GM19468 (cell line): Measurements from ENCODE around the gene WDR6.
"Not testable (repeated sequence)": the region's sequence is repeated elsewhere in the genome, so short reads cannot be mapped to it uniquely, and the experiment has no call there.

Experiments
- ATAC-seq: cut with Tn5 transposase; IDR thresholded peaks from one replicate; pipeline ENCODE4 v1.9.1; 2021; ENCODE audit warnings: mild to moderate bottlenecking, moderate library complexity, moderate number of reproducible peaks; ENCODE audit not compliant: unreplicated experiment; ENCODE audit errors: extremely low read depth

The WDR6 gene

GRCh38 chr3:48990636-48991469 is 16.3 kb upstream of the WDR6 start:
- ATAC-seq = no peak

GRCh38 chr3:48991851-48992545 is 15.2 kb upstream of the WDR6 start:
- ATAC-seq = no peak

- ATAC-seq = no peak
Measured at GRCh38 chr3:48993834-48994233, 13.4 kb upstream of the WDR6 start.

GRCh38 chr3:48996640-48997039 is 10.6 kb upstream of the WDR6 start:
- no peak for ATAC-seq

GRCh38 chr3:48997102-48997635 is 10.0 kb upstream of the WDR6 start:
- ATAC-seq = no peak

- ATAC-seq = no peak
Measured at GRCh38 chr3:48997714-48998637, 9.2 kb upstream of the WDR6 start.

- no peak for ATAC-seq
Measured at GRCh38 chr3:48999085-48999858, 7.9 kb upstream of the WDR6 start.

GRCh38 chr3:49001155-49001554 is 6.0 kb upstream of the WDR6 start:
- no peak for ATAC-seq

GRCh38 chr3:49004352-49005302 is 2.6 kb upstream of the WDR6 start:
- no peak for ATAC-seq

GRCh38 chr3:49005303-49005680 is 1.9 kb upstream of the WDR6 start:
- ATAC-seq = no peak

GRCh38 chr3:49005998-49006397 is 1.2 kb upstream of the WDR6 start:
- no peak for ATAC-seq

- ATAC-seq = no peak
Measured at GRCh38 chr3:49006408-49007067, 653 bp upstream of the WDR6 start.

GRCh38 chr3:49007771-49008528 is 759 bp downstream of the WDR6 start:
- ATAC-seq = no peak

GRCh38 chr3:49008627-49009026 is 1.4 kb downstream of the WDR6 start:
- not testable (repeated sequence) for ATAC-seq

- no peak for ATAC-seq
Measured at GRCh38 chr3:49009396-49009795, 2.2 kb downstream of the WDR6 start.

GRCh38 chr3:49012441-49013017 is 5.3 kb downstream of the WDR6 start:
- ATAC-seq = no peak
